GM19328 (cell line): ENCODE results near the gene SLC35F6.
"Not testable (repeated sequence)": the region's sequence is repeated elsewhere in the genome, so short reads cannot be mapped to it uniquely, and the experiment has no call there.

ENCODE experiments used
- ATAC-seq: cut with Tn5 transposase; IDR thresholded peaks from one replicate; pipeline ENCODE4 v1.9.1; 2021; ENCODE audit warnings: mild to moderate bottlenecking, moderate library complexity; ENCODE audit not compliant: unreplicated experiment

The SLC35F6 gene

DNA sequence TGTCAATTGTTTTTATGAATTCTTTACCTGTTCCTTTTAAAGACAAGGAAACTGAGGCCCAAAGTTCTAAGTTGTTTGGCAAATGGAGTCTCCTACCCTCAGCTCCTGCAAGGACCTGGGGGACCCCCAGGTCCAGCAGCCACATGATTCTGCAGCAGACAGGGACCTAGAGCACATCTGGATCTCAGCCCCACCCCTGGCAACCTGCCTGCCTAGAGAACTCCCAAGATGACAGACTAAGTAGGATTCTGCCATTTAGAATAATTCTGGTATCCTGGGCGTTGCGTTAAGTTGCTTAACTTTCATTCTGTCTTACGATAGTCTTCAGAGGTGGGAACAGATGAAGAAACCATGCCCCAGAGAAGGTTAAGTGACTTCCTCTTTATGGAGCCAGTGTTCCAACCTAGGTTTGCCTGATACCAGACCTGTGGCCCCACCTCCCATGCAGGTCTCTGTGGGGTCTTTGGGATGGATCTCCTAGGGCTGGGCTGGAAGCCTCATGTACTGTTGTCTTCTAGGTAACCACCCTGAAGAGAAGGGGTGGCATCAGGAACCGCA is 16.2 kb downstream of the SLC35F6 start:
- no peak for ATAC-seq

DNA sequence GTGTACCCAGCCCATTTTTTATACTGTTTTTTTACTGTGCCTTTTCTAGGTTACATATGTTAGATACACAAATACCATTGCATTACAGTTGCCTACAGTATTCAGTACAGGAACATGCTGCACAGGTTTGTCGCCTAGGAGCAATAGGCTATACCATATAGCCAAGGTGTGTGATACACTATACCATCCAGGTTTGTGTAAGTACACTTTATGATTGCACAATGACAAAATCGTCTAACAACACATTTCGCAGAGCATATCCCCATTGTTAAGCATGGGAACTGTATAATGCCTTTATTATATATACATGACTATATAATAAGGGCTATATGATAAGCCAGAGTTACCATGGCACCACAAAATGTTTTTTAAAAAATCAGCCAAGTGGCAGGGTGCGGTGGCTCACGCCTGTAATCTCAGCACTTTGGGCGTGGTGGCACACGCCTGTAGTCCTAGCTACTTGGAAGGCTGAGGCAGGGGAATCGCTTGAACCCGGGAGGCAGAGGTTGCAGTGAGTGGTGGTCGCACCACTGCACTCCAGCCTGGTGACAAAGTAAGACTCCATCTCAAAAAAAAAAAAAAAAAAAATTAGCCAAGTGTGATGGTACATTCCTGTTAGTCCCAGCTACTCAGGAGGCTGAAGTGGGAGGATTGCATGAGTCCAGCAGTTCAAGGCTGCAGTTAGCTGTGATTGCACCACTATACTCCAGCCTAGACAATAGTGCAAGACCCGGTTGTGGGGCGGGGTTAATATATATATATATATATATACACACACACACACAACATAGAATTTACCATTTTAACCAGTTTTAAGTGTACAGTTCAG is 19.0 kb downstream of the SLC35F6 start:
- ATAC-seq, result no peak

DNA sequence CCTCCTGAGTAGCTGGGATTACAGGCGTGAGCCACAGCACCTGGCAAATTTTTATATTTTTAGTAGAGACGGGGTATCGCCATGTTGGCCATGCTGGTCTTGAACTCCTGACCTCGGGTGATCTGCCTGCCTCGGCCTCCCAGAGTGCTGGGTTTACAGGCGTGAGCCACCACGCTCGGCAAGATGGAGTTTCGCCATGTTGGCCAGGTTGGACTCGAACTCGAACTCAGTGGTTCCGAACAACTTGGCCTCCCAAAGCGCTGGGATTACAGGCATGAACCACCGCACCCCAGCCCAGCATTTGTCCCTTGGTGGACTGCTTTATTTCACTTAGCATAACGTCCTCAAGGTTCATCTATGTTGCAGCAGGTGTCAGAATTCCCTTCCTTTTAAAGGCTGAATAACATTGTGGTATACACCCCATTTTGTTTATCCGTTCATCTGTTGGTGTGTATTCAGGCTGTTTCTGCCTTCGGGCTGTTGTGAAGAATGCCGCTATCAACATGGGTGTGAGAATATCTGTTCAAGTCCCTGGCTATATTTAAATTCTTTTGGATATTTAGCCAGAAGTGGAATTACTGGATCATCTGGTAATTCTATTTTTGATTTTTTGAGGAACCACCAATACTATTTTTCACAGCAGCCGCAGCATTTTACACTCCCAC is 20.6 kb downstream of the SLC35F6 start:
- no peak for ATAC-seq

DNA sequence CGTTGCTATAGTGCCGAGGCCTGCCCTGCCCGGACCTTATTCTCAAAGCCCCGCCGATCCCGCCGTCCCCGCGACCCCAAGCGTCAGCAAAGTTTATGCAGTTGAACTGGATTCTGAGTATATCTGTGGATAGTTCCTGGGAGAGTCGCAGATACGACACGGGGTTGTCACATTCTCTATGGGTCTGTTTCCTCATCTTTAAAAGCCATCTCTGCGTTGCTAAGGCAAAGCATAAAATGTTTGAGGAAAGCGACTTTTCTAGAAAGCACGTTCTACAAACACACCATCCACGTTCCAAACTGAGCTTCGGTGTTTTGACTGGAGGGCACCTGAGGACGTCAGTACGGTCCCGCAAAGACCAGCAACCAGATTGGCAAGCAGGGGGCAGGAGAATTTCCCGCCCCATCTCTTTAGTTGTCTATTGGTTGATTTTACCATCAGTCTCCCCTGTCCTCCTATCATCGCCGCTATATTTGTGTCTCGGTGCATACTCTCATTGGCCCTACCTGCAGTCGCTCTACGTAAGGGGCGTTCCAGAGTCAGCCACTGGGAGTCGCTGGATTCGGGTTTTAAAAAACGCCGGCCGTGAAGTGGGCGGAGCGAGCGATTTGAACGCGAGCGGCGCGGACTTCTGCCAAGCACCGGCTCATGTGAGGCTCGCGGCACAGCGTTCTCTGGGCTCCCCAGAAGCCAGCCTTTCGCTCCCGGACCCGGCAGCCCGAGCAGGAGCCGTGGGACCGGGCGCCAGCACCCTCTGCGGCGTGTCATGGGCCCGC is 21.5 kb downstream of the SLC35F6 start, which contains the start of gene CENPA:
Gene CENPA (plus strand): TSS at position 626 of the 776 bp plus-strand sequence. CDS start 141 bp downstream, at position 767.
- peak; percentile 99 for ATAC-seq

DNA sequence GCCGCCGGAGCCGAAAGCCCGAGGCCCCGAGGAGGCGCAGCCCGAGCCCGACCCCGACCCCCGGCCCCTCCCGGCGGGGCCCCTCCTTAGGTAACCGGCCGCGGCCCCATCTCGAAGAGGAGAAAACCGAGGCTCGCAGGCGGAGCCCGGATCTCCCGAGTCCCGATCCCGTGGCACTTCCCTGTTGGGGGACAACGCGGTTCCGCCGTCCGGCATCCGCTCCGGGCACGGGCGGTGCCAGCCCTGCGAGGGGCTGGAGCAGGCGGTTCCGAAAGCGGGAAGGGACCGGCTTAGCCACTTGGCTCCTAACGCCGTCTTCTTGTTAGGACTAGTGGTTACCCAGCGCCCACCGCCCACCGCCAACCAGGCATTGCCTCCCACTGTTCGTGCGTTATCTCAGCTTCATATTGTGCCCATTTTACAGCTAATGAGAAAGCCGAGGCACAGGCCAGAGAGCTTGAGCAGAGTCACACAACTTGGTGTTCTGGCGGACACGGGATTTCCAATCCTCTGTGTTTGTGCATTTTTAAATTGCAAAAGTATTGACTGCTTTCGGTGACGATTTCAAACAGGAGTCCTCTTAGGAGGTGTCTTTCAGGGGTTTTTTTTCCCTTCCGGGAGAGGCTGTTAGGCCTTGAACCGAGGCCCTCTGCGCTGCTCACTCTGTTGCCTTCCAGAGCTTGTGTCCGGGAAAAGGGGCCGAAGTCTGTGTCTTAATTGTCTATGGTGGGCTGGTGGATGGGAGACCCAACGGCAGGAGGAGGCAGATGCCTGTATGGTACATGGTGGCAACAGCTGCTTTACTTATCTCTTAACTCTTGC is 22.3 kb downstream of the SLC35F6 start:
- ATAC-seq, result peak; percentile 7

DNA sequence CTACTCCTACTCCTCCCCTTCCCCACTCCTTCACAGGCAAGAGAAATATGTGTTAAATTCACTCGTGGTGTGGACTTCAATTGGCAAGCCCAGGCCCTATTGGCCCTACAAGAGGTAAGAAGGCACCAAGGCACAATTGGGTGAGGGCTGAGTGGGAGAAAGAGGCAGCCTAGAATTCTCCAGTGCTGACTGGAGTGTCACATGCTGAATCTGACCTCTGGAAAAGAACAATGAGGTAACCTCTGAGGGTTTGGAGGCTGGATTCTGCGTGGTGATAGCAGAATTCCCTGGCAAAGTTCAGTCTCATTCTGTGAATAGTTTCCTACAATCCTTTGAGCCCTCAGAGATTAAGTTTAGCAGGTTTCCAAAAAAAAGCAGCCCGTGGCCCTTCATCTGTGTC is 28.6 kb downstream of the SLC35F6 start:
- no peak for ATAC-seq

DNA sequence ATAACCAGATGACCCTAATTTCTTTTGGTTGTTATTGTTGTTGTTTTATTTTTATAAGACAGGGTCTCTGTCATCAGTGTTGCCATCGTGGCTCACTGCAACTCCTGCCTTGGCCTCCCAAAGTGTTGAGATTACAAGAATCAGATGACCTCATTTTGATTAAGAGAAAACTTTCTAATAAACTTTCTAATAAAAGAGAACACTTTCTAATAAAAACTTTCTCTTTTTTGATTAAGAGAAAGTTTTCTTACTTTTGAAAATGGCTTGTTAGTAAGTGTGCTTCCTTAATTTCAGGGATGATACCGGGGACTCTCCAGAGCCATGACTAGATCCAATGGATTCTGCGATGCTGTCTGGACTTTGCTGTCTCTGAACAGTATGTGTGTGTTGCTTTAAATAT is 29.4 kb downstream of the SLC35F6 start:
- ATAC-seq, result no peak

DNA sequence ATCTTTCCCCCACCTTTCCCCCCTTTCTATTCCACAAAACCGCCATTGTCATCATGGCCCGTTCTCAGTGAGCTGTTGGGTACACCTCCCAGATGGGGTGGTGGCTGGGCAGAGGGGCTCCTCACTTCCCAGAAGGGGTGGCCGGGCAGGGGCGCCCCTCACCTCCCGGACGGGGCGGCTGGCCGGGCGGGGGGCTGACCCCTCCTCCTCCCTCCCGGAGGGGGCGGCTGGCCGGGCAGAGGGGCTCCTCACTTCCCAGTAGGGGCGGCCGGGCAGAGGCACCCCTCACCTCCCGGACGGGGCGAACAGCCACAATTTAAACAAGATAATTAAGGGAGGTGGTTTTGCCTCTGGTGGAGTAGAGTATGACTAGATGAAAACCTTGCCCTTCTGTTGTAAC is 31.1 kb downstream of the SLC35F6 start:
- not testable (repeated sequence) for ATAC-seq

DNA sequence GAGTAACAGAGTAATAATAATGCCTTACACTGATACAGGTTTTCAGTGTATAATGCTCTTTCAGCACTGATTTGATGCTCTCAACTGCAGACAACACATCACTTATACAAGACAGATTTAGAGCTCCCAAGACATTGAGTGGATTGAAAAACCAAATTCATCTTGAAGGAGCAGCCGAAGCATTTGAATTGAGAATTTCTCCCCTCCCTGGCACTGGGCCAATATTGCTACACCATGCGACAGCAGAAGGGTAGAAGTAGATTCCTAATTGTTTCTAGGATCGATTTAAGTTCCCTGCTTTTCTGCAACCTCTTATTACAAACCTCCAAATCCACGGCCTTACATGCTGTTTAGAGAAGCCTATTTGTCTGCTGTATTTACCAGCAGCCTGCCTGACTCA is 37.2 kb downstream of the SLC35F6 start:
- no peak for ATAC-seq

DNA sequence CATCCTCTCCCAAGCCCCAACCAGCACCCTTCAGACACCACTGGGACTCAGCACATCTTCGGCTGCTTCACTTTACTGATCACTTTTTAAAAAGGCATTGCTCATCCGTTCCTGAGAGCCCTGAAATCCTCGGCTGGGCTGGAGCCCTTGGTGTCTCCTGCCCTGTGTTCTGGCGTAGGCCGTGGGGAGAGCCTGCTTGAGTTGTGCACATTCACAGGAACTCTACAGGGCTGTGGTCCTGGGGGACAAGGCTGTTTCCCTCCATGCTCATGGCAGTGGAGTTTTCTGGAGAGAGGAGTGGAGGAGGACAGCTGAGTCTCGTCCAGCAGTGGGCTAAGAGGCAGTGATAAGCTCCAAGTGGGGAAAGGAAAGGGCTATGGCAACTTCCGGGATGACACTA is 37.7 kb downstream of the SLC35F6 start:
- no peak for ATAC-seq

DNA sequence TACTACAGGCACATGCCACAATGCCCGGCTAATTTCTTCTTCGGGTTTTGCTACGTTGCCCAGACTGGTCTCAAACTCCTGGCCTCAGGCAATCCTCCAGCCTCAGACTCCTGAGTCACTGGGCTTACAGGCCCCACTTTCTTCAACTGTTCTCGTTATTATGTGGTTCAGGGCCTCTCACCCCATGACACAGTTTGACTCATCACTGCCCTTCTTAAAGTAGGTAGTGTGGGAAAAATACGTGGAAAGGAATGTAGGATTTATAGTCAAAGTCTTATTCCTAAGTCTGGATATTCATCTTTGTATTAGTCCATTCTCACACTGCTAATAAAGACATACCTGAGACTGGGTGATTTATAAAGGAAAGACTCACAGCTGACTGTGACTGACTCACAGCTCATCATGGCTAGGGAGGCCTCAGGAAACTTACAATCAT is 41.2 kb downstream of the SLC35F6 start:
- no peak for ATAC-seq

DNA sequence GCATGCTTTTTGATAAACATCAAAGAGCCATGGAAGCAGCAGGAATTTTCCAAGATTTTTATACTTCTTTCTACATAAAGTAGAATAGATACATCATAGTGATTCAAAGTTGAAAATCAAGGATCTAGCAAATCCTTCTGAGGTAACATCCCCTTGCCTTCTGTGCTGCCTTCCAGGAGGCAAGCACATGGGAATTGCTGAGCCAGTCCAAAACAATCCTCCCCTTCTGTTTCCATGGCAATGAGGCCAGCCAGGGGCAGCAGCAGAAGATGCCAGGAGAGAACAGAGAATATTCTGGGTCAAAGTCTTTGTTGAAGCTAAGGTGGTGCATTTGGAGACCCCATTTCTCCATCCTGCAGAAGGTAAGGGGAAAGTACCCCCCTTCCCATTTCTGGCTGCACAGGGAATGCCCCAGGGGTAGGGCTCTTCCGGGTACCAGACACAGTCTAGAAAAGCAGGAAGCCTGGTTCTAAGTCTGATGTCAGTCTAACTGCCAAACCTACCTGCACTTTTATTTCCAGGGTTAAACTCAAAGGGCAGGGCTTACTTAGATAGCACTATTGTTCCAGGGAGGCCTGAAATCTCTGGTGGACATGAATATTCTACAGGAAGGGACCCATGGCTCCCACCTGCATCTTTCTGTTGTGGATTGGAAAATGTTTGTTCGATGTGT is 43.8 kb downstream of the SLC35F6 start:
- ATAC-seq, result no peak

DNA sequence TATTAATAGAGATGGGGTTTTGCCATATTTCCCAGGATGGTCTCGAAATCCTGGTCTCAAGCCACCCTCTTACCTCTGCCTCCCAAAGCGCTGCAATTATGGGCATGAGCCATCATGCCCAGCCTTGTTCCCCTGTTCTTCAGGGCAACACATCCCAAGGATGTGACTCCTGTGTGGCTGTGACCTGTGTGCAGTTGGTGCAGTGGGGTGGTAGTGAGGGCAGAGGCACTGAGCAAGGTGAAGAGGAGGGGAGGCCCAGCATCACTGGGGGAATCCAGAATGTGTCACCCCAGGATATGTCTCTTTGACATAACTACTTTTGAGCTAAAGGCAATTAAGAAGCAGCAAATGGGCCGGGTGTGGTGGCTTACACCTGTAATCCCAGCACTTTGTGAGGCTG is 45.1 kb downstream of the SLC35F6 start:
- ATAC-seq, result no peak

DNA sequence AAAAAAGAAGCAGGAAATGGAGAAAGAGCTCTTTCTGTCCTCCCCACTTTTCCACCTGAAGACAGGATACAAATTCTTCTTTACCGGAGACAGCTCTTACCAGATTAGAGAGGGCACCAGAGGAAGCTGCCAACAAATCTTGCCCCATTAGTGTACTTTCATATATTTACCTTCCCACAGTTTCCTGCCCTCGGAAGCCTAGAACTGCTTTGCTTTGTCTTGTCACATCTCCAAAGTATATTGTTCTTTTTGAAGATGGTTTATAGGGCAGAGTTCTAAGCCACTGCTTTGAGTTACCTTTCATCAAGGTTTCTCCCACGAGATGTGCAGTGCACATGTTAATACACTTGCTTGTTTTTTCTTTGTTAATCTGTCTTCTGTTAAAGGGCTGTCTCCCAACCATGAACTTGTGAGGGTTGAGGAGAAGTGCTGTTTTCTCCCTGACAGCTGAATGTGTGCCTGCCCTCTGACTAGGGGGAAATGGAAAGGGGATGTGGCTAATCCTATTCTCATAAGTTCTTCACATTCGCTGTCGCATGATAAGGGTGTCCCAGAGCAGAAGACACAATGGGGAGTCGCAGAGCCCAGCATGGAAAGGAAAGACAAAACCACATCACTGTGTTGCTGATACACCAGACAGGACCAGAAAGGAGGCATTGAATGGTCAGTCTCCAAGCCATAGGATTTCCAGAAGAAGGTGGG is 45.9 kb downstream of the SLC35F6 start:
- no peak for ATAC-seq

DNA sequence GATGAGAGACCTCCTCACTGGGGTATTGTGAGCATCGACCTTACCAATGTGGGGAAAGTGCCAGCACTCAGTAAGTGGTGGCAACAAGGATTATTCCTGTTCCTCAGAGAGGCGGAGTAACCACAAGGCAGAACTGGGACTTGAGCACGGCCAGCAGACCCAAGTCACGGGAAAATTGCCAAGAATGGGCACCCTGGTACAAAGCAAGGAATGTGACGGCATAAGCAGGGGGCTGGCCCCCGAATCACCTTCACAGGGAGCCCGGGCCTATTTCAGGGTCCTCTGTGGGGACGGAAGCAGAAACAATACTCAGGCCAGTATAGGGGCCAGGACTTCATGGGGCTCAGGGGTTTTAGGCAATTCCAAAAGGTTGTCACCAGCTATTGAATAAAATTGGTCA is 47.2 kb downstream of the SLC35F6 start:
- ATAC-seq, result no peak

DNA sequence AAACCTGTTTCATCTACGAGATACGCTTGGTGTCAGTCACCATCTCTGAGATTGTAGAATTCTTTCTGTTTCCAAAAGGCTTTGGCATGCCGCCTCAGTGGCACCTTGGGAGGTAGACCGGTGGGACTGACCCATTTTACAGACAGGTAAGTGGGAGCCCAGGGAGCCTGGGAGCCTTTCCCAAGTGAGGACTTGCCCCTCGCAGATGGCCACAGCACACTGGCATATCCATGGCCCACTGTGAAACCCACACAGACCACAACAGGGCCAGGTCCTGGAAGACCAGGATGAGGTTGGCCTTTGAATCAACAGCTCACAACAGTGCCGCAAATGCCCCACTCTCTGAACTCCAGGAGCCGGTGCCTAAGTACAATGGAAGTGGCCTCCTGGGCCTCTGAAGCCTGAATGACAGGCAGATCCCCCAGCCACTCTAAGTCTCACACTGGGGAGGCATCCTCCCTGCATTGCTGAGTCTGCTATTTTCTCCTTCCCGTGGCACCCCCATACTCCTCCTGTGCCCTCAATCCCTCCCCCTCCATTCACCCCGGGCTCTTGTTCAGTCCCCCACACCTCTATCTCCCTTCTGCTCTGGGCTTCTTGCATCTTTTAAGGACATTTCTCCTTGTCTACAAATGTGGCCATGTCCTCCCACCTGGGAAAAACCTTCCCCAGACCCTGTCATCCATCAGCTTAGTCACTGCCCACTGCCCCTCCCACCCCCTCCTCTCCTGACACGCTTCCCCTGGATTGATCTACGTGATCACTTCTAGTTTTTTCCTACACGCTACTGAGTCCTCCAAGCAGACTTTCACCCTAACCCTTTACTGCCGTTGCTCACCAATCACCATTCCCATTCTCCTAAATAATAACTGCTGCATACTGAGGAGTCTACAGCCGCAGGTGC is 48.0 kb downstream of the SLC35F6 start:
- ATAC-seq, result no peak

DNA sequence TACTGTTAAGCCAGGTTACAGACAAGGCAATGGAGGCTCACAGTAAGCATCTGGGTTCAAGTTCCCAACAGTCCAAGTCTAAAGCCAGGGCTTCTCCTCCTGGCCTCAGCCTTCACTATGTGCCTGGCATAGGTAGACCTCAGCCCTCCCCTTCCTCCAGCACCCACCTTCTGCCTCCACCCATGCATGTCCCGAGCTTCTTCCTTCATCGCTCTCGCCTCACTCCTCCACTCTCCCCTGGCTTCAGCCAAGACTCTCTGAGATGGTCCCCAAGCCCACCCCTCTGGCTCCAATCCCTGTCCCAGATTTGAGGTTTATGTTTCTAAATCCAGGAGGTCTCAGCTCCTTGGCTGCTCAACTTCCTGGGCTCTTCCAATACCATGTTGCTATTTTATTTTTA is 48.6 kb downstream of the SLC35F6 start:
- ATAC-seq, result no peak

DNA sequence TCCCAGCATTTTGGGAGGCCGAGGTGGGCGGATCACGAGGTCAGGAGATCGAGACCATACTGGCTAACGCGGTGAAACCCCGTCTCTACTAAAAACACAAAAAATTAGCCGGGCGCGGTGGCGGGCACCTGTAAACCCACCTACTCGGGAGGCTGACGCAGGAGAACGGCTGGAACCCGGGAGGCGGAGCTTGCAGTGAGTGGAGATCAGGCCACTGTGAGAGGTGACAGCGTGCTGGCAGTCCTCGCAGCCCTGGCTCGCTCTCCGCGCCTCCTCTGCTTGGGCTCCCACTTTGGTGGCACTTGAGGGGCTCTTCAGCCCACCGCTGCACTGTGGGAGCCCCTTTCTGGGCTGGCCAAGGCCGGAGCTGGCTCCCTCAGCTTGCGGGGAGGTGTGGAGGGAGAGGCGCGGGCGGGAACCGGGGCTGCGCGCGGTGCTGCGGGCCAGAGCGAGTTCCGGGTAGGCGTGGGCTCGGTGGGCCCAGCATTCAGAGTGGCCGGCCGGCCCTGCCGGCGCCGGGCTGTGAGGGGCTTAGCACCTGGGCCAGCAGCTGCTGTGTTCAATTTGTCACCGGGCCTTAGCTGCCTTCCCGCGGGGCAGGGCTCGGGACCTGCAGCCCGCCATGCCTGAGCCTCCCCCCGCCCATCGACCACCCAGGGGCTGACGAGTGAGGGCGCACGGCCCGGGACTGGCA is 50.1 kb downstream of the SLC35F6 start:
- not testable (repeated sequence) for ATAC-seq
